Sigmoid colon (tissue), 4 donors: ENCODE measurements around the gene MASP1.

Source experiments
- CTCF ChIP-seq, 4 experiments: fragments of 450-650 bp in 3 of 4; fragments of 200-600 bp in 1 of 4; IDR thresholded peaks; one replicate each; pipeline ENCODE4 v1.5.1; 2016 to 2019; ENCODE audit warnings: antibody characterized with exemption in 4 of 4, mild to moderate bottlenecking in 3 of 4, moderate library complexity in 2 of 4
- EP300 ChIP-seq, 4 donors: sonication (generic); formaldehyde crosslinking; IDR thresholded peaks; one replicate each; pipeline ENCODE4 v1.6.1; 2017; ENCODE audit warnings: antibody characterized with exemption in 4 of 4
- POLR2A ChIP-seq, 2 donors: fragments of 450-650 bp; IDR thresholded peaks; one replicate each; pipeline ENCODE4 v1.6.1; 2016; ENCODE audit warnings: antibody characterized with exemption in 2 of 2, mild to moderate bottlenecking in 2 of 2, moderate library complexity in 2 of 2
- POLR2AphosphoS5 ChIP-seq, 4 donors: sonication (generic); formaldehyde crosslinking; IDR thresholded peaks; one replicate each; pipeline ENCODE4 v1.6.1; 2017; ENCODE audit warnings: antibody characterized with exemption in 4 of 4

GRCh38 chr3:187271582-187271981, 20.0 kb downstream of the MASP1 start:
- no peak for TF ChIP-seq CTCF (IDR thresholded peaks at IDR 0.05)
- TF ChIP-seq POLR2A (IDR thresholded peaks at IDR 0.05), result no peak
- TF ChIP-seq EP300 (IDR thresholded peaks at IDR 0.05), result no peak
- no peak for TF ChIP-seq POLR2AphosphoS5 (IDR thresholded peaks at IDR 0.05)
